HTR-8/SVneo (cell line): Measurements from ENCODE around the gene EVX2.

Experiments used
- DNase-seq: peaks from one replicate; pipeline ENCODE4 v3.0.0; 2011; ENCODE audit warnings: low spot score, mixed read lengths; ENCODE audit not compliant: insufficient read length
- FAIRE-seq: peaks from 2 replicates; lab custom pipeline; 2011; peaks lifted over from hg19 to GRCh38; lab: Jason Lieb, UNC

The EVX2 gene

GRCh38 chr2:176071330-176072291 lies 12.2 kb downstream of the EVX2 start:
- FAIRE-seq = no peak
- no peak for DNase-seq

GRCh38 chr2:176068419-176068832 lies 15.3 kb downstream of the EVX2 start:
- no peak for DNase-seq
- FAIRE-seq = no peak

- no peak for FAIRE-seq
- DNase-seq = no peak
These were observed 16.0 kb downstream of the EVX2 start for GRCh38 chr2:176067589-176068418.

- FAIRE-seq (no peak), DNase-seq (no peak)
These were observed 16.8 kb downstream of the EVX2 start for GRCh38 chr2:176066645-176067588.

- no peak for FAIRE-seq
- DNase-seq = no peak
These were observed 19.8 kb downstream of the EVX2 start for GRCh38 chr2:176063958-176064357.

- no peak for DNase-seq
- FAIRE-seq = no peak
These were observed 27.4 kb downstream of the EVX2 start for GRCh38 chr2:176056406-176056805.

- FAIRE-seq (no peak), DNase-seq (no peak)
These were observed 44.4 kb downstream of the EVX2 start for GRCh38 chr2:176039375-176039774.

GRCh38 chr2:176038694-176039093 lies 45.1 kb downstream of the EVX2 start:
- FAIRE-seq (no peak), DNase-seq (no peak)

GRCh38 chr2:176035013-176035691 lies 48.6 kb downstream of the EVX2 start:
- DNase-seq = no peak
- no peak for FAIRE-seq

- DNase-seq = no peak
- FAIRE-seq = no peak
These were observed 56.0 kb downstream of the EVX2 start for GRCh38 chr2:176027806-176028205.
